KMS-11 (cell line): ENCODE results near the gene PSMF1.

ENCODE experiments used
- H2AFZ ChIP-seq: fragments of 200-600 bp; sonication (generic); 2 replicates; pipeline ENCODE4 v1.6.1; 2016; ENCODE audit warnings: antibody characterized with exemption, mixed run types, low read depth
- H3K27ac ChIP-seq: fragments of 200-600 bp; sonication (generic); 2 replicates; pipeline ENCODE4 v1.6.1; 2016; ENCODE audit warnings: mild to moderate bottlenecking, mixed run types
- H3K27me3 ChIP-seq: fragments of 200-600 bp; sonication (generic); 2 replicates; pipeline ENCODE4 v1.6.1; 2017; ENCODE audit warnings: mild to moderate bottlenecking, low read depth, mixed run types, moderate library complexity; ENCODE audit not compliant: insufficient read depth
- H3K36me3 ChIP-seq: fragments of 200-600 bp; sonication (generic); 2 replicates; pipeline ENCODE4 v1.6.1; 2017; ENCODE audit warnings: mild to moderate bottlenecking, mixed run types; ENCODE audit not compliant: insufficient read depth
- H3K4me1 ChIP-seq: fragments of 200-600 bp; sonication (generic); 2 replicates; pipeline ENCODE4 v1.6.1; 2016; ENCODE audit warnings: mild to moderate bottlenecking, low read depth, mixed run types; ENCODE audit not compliant: poor library complexity, severe bottlenecking
- H3K4me2 ChIP-seq: fragments of 200-600 bp; sonication (generic); 2 replicates; pipeline ENCODE4 v1.7.0; 2016; ENCODE audit warnings: mild to moderate bottlenecking, mixed run types
- H3K4me3 ChIP-seq: fragments of 200-600 bp; sonication (generic); IDR thresholded peaks from 2 replicates; pipeline ENCODE4 v1.6.1; 2017; ENCODE audit warnings: low read depth, low read length, mixed read lengths; ENCODE audit not compliant: insufficient read depth
- H3K79me2 ChIP-seq: fragments of 200-600 bp; sonication (generic); 2 replicates; pipeline ENCODE4 v1.6.1; 2016; ENCODE audit warnings: low read depth, mixed run types; ENCODE audit not compliant: insufficient read depth
- H3K9ac ChIP-seq: fragments of 200-600 bp; sonication (generic); 2 replicates; pipeline ENCODE4 v1.6.1; 2016; ENCODE audit warnings: mild to moderate bottlenecking, mixed run types
- H4K20me1 ChIP-seq: fragments of 200-600 bp; sonication (generic); 2 replicates; pipeline ENCODE4 v1.6.1; 2016; ENCODE audit warnings: mild to moderate bottlenecking, mixed run types; ENCODE audit not compliant: insufficient read depth
- CTCF ChIP-seq: fragments of 200-600 bp; sonication (generic); conservative IDR thresholded peaks from 2 replicates; pipeline ENCODE4 v1.6.1; 2017; ENCODE audit warnings: low read depth, mild to moderate bottlenecking, antibody characterized with exemption, low read length, moderate library complexity, mixed read lengths

Gene PSMF1

GRCh38 chr20:1165521-1165920, 47.1 kb downstream of the PSMF1 start:
- Histone ChIP-seq H3K36me3 (0 out of 2 replicates have a peak, but pooled peaks cover 5% of the 10 kb centered on the region), H4K20me1 (no peaks in the 10 kb centered on the region), H3K79me2 (no peaks in the 10 kb centered on the region), H3K4me3 (no peak overlapping the region), H3K9ac (no peak overlapping the region), H2AFZ (no peak overlapping the region), H3K4me2 (no peak overlapping the region), H3K27me3 (no peaks in the 10 kb centered on the region), H3K27ac (no peak overlapping the region), H3K4me1 (peaks cover 40% of the 10 kb centered on the region)
- TF ChIP-seq CTCF, result no peak

- Histone ChIP-seq H3K27ac (no peak overlapping the region), H2AFZ (no peak overlapping the region), H3K4me2 (no peak overlapping the region), H4K20me1 (no peaks in the 10 kb centered on the region), H3K4me3 (no peak overlapping the region), H3K79me2 (no peaks in the 10 kb centered on the region), H3K27me3 (no peaks in the 10 kb centered on the region), H3K9ac (no peak overlapping the region), H3K4me1 (peaks cover 40% of the 10 kb centered on the region), H3K36me3 (0 out of 2 replicates have a peak, but pooled peaks cover 5% of the 10 kb centered on the region)
- no peak for TF ChIP-seq CTCF
Observed at GRCh38 chr20:1165941-1166340, 47.5 kb downstream of the PSMF1 start.

GRCh38 chr20:1166948-1167720, 48.7 kb downstream of the PSMF1 start:
- Histone ChIP-seq H3K36me3 (0 out of 2 replicates have a peak, but pooled peaks cover 5% of the 10 kb centered on the region), H3K4me2 (no peak overlapping the region), H3K79me2 (no peaks in the 10 kb centered on the region), H3K9ac (no peak overlapping the region), H3K27ac (no peak overlapping the region), H3K4me3 (no peak overlapping the region), H3K4me1 (peaks cover 28% of the 10 kb centered on the region), H3K27me3 (no peaks in the 10 kb centered on the region), H4K20me1 (no peaks in the 10 kb centered on the region), H2AFZ (no peak overlapping the region)
- no peak for TF ChIP-seq CTCF

GRCh38 chr20:1169224-1169623, 50.8 kb downstream of the PSMF1 start:
- Histone ChIP-seq H4K20me1 (no peaks in the 10 kb centered on the region), H3K4me2 (no peak overlapping the region), H3K36me3 (0 out of 2 replicates have a peak, but pooled peaks cover 5% of the 10 kb centered on the region), H3K27ac (no peak overlapping the region), H3K79me2 (no peaks in the 10 kb centered on the region), H3K4me1 (peaks cover 7% of the 10 kb centered on the region), H2AFZ (no peak overlapping the region), H3K9ac (no peak overlapping the region), H3K4me3 (no peak overlapping the region), H3K27me3 (no peaks in the 10 kb centered on the region)
- TF ChIP-seq CTCF, result no peak
